H9 (cell line): ENCODE results near the gene PSAPL1. TPM values are rescaled to one million over a fixed set of nuclear protein-coding genes. Genes with fewer than 3 reads are reported as not detected.

Experiments used
- DNase-seq: peaks from one replicate; pipeline ENCODE4 v3.0.0-alpha.2; 2017
- H2AFZ ChIP-seq: one replicate; pipeline ENCODE4 v1.6.1; 2013; ENCODE audit warnings: mild to moderate bottlenecking, low read length, control low read depth, moderate library complexity
- H2AK5ac ChIP-seq: 2 replicates; pipeline ENCODE4 v1.6.1; 2013; ENCODE audit warnings: low read length, control low read depth, mixed read lengths; ENCODE audit not compliant: insufficient read length
- H2BK120ac ChIP-seq: one replicate; pipeline ENCODE4 v1.6.1; 2013; ENCODE audit warnings: low read depth, mild to moderate bottlenecking, low read length, control low read depth, inconsistent platforms; ENCODE audit not compliant: poor library complexity, severe bottlenecking
- H2BK12ac ChIP-seq: 2 replicates; pipeline ENCODE4 v1.6.1; 2013; ENCODE audit warnings: low read length, control low read depth, mixed read lengths, low read depth; ENCODE audit not compliant: insufficient read length
- H2BK15ac ChIP-seq: 2 replicates; pipeline ENCODE4 v1.6.1; 2013; ENCODE audit warnings: low read depth, low read length, control low read depth
- H2BK20ac ChIP-seq: one replicate; pipeline ENCODE4 v1.6.1; 2013; ENCODE audit warnings: low read depth, mild to moderate bottlenecking, low read length, control low read depth, inconsistent platforms; ENCODE audit not compliant: poor library complexity, severe bottlenecking
- H2BK5ac ChIP-seq: 2 replicates; pipeline ENCODE4 v1.6.1; 2013; ENCODE audit warnings: low read length, control low read depth, mixed read lengths; ENCODE audit not compliant: insufficient read length
- H3K14ac ChIP-seq: 2 replicates; pipeline ENCODE4 v1.6.1; 2013; ENCODE audit warnings: low read length, control low read depth; ENCODE audit not compliant: insufficient read depth
- H3K18ac ChIP-seq: 2 replicates; pipeline ENCODE4 v1.6.1; 2013; ENCODE audit warnings: low read depth, mild to moderate bottlenecking, mixed read lengths, low read length, control low read depth; ENCODE audit not compliant: insufficient read length
- H3K23ac ChIP-seq: 2 replicates; pipeline ENCODE4 v1.6.1; 2013; ENCODE audit warnings: low read length, control low read depth, mixed read lengths, low read depth; ENCODE audit not compliant: insufficient read length
- H3K23me2 ChIP-seq: 2 replicates; pipeline ENCODE4 v1.6.1; 2013; ENCODE audit warnings: low read depth, mild to moderate bottlenecking, mixed read lengths, low read length, control low read depth; ENCODE audit not compliant: insufficient read length, poor library complexity, severe bottlenecking
- H3K27ac ChIP-seq: 2 replicates; pipeline ENCODE4 v1.5.1; 2013; ENCODE audit warnings: low read length, control low read depth, mixed read lengths, low read depth; ENCODE audit not compliant: insufficient read length
- H3K27me3 ChIP-seq: 2 replicates; pipeline ENCODE4 v1.6.1; 2013; ENCODE audit warnings: low read length, control low read depth, inconsistent platforms; ENCODE audit not compliant: insufficient read depth
- H3K4ac ChIP-seq: 2 replicates; pipeline ENCODE4 v1.6.1; 2013; ENCODE audit warnings: low read depth, mild to moderate bottlenecking, control low read depth, inconsistent platforms, low read length, moderate library complexity
- H3K4me1 ChIP-seq: 2 replicates; pipeline ENCODE4 v1.6.1; 2013; ENCODE audit warnings: low read length, control low read depth, inconsistent platforms; ENCODE audit not compliant: insufficient read depth
- H3K4me2 ChIP-seq: 2 replicates; pipeline ENCODE4 v1.6.1; 2013; ENCODE audit warnings: low read length, control low read depth, mixed read lengths; ENCODE audit not compliant: insufficient read length, insufficient read depth
- H3K56ac ChIP-seq: 2 replicates; pipeline ENCODE4 v1.6.1; 2013; ENCODE audit warnings: low read depth, mild to moderate bottlenecking, mixed read lengths, low read length, control low read depth; ENCODE audit not compliant: insufficient read length
- H3K79me1 ChIP-seq: 2 replicates; pipeline ENCODE4 v1.6.1; 2013; ENCODE audit warnings: low read depth, mild to moderate bottlenecking, moderate library complexity, low read length, control low read depth, inconsistent platforms; ENCODE audit not compliant: insufficient read depth, poor library complexity, severe bottlenecking
- H3K79me2 ChIP-seq: 2 replicates; pipeline ENCODE4 v1.6.1; 2013; ENCODE audit warnings: low read length, control low read depth, inconsistent platforms; ENCODE audit not compliant: insufficient read depth
- H3K9ac ChIP-seq: 2 replicates; pipeline ENCODE4 v1.6.1; 2013; ENCODE audit warnings: low read length, control low read depth, mixed read lengths; ENCODE audit not compliant: insufficient read length; ENCODE audit errors: extremely low read depth
- H3K9me3 ChIP-seq: one replicate; pipeline ENCODE4 v1.6.1; 2013; ENCODE audit warnings: low read depth, low read length, inconsistent platforms; ENCODE audit not compliant: control insufficient read depth
- H3T11ph ChIP-seq: one replicate; pipeline ENCODE4 v1.6.1; 2013; ENCODE audit warnings: mild to moderate bottlenecking, low read length, control low read depth, inconsistent platforms
- H4K20me1 ChIP-seq: one replicate; pipeline ENCODE4 v1.6.1; 2013; ENCODE audit not compliant: control insufficient read depth, insufficient read length, insufficient read depth
- H4K5ac ChIP-seq: 2 replicates; pipeline ENCODE4 v1.6.1; 2013; ENCODE audit warnings: low read depth, mild to moderate bottlenecking, mixed read lengths, low read length, control low read depth; ENCODE audit not compliant: insufficient read length
- H4K8ac ChIP-seq: replicated peaks from 2 replicates; pipeline ENCODE4 v1.6.1; 2013; ENCODE audit warnings: low read length, control low read depth, mixed read lengths, low read depth; ENCODE audit not compliant: insufficient read length
- H4K91ac ChIP-seq: 2 replicates; pipeline ENCODE4 v1.6.1; 2013; ENCODE audit warnings: low read depth, mild to moderate bottlenecking, moderate library complexity, mixed read lengths, low read length, control low read depth; ENCODE audit not compliant: insufficient read length
- H3K27ac Mint-ChIP-seq, 3 experiments: 2 replicates in 2 of 3; 3 replicates in 1 of 3; pipeline ENCODE4 v1.8.0; 2020 to 2021; ENCODE audit warnings: mixed read lengths in 3 of 3, mild to moderate bottlenecking in 1 of 3, moderate library complexity in 1 of 3
- H3K27me3 Mint-ChIP-seq: 2 replicates; pipeline ENCODE4 v1.8.0; 2021; ENCODE audit warnings: low read depth, mild to moderate bottlenecking, moderate library complexity, mixed read lengths
- H3K36me3 Mint-ChIP-seq, 3 experiments: 2 replicates in 2 of 3; 3 replicates in 1 of 3; pipeline ENCODE4 v1.8.0; 2020 to 2021; ENCODE audit warnings: low read depth in 3 of 3, mixed read lengths in 3 of 3; ENCODE audit not compliant: insufficient read depth in 1 of 3
- H3K4me1 Mint-ChIP-seq, 2 experiments: 2 replicates each; pipeline ENCODE4 v1.8.0; 2020; ENCODE audit warnings: mixed read lengths in 2 of 2
- H3K4me3 Mint-ChIP-seq, 2 experiments: 2 replicates in 1 of 2; 3 replicates in 1 of 2; pipeline ENCODE4 v1.8.0; 2020 to 2021; ENCODE audit warnings: mild to moderate bottlenecking in 2 of 2, mixed read lengths in 2 of 2, moderate library complexity in 1 of 2
- H3K9me3 Mint-ChIP-seq, 2 experiments: 2 replicates in 1 of 2; 3 replicates in 1 of 2; pipeline ENCODE4 v1.8.0; 2020; ENCODE audit warnings: mild to moderate bottlenecking in 2 of 2, mixed read lengths in 2 of 2, moderate library complexity in 1 of 2
- WGBS: extraction: QIAGEN DNeasy Blood & Tissue Kit; methylation state at CpG from one replicate; pipeline ENCODE4 v1.1.7; 2013; ENCODE audit warnings: missing lambda C conversion rate, low lambda C conversion rate, mixed read lengths; ENCODE audit not compliant: insufficient read length; ENCODE audit errors: extremely low coverage; 5-methylcytosine and 5-hydroxymethylcytosine counted together
- total RNA-seq: library from RNA; stranded (reverse); gene quantifications from 2 replicates; pipeline ENCODE4 v1.2.1, GENCODE V29; 2021
- TF ChIP-seq, protein P1 (sequence below): fragments of 200-600 bp; sonication (generic); conservative IDR thresholded peaks from 3 replicates; pipeline ENCODE4 v1.8.0; 2021; ENCODE audit warnings: antibody characterized with exemption, mild to moderate bottlenecking

The PSAPL1 gene
- total RNA-seq, 1 experiment from 2014 or later: 0.04 TPM

DNA sequence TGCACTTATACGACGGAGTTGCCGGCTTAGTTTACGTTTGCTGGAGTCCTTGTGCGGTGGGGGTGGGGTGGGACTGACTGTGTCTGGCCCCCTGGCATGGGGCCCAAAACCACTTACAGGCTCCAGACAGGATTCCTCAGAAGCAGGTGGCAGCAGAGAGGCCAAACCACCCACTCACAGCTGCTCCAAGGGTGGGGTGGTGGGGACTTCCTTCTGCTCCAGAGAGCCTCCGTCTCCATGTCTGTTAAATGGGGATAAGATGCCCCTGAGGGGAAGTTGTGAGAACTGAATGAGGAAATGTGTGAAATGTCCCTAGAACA lies 36.7 kb downstream of the PSAPL1 start:
- H2BK5ac ChIP-seq: no peak overlapping the region
- no peak overlapping the region for H2BK12ac ChIP-seq
- no peak overlapping the region for H4K5ac ChIP-seq
- H2BK20ac ChIP-seq: no peak overlapping the region
- no peak overlapping the region for H2AK5ac ChIP-seq
- H4K91ac ChIP-seq: no peak overlapping the region
- no peak overlapping the region for H3K4me3 Mint-ChIP-seq
- peaks cover 2 to 9% of the 10 kb centered on the region in 2 experiments; a peak in 3 of 4 replicates for H3K4me1 Mint-ChIP-seq
- no peaks in the 10 kb centered on the region; the same call in 1 of the 2 replicates for H3K27me3 ChIP-seq
- DNase-seq: no peak
- H3K36me3 Mint-ChIP-seq: no peaks in the 10 kb centered on the region
- H3K27ac ChIP-seq: no peak overlapping the region
- no peak overlapping the region for H3K18ac ChIP-seq
- TF ChIP-seq, protein P1, sequence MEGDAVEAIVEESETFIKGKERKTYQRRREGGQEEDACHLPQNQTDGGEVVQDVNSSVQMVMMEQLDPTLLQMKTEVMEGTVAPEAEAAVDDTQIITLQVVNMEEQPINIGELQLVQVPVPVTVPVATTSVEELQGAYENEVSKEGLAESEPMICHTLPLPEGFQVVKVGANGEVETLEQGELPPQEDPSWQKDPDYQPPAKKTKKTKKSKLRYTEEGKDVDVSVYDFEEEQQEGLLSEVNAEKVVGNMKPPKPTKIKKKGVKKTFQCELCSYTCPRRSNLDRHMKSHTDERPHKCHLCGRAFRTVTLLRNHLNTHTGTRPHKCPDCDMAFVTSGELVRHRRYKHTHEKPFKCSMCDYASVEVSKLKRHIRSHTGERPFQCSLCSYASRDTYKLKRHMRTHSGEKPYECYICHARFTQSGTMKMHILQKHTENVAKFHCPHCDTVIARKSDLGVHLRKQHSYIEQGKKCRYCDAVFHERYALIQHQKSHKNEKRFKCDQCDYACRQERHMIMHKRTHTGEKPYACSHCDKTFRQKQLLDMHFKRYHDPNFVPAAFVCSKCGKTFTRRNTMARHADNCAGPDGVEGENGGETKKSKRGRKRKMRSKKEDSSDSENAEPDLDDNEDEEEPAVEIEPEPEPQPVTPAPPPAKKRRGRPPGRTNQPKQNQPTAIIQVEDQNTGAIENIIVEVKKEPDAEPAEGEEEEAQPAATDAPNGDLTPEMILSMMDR: no peak
- H3K79me2 ChIP-seq: no peaks in the 10 kb centered on the region
- H2AFZ ChIP-seq: no peak overlapping the region
- no peak overlapping the region for H3T11ph ChIP-seq
- H3K27ac Mint-ChIP-seq: no peak overlapping the region
- no peak overlapping the region for H3K4me2 ChIP-seq
- no peak overlapping the region for H3K4ac ChIP-seq
- H3K4me1 ChIP-seq: no peaks in the 10 kb centered on the region
- peaks cover 39% of the 10 kb centered on the region for H3K27me3 Mint-ChIP-seq
- no peak overlapping the region for H3K23ac ChIP-seq
- H3K79me1 ChIP-seq: no peaks in the 10 kb centered on the region
- WGBS: no CpG with 5 or more reads among the region's 6 CpGs
- no peak overlapping the region for H3K14ac ChIP-seq
- no peaks in the 10 kb centered on the region for H4K20me1 ChIP-seq
- no peak overlapping the region for H3K56ac ChIP-seq
- no peak overlapping the region for H4K8ac ChIP-seq
- H2BK120ac ChIP-seq: no peak overlapping the region
- no peak overlapping the region; the same call in 1 of the 2 replicates for H2BK15ac ChIP-seq
- no peaks in the 10 kb centered on the region; a peak in 2 of 5 replicates for H3K9me3 Mint-ChIP-seq
- no peaks in the 10 kb centered on the region for H3K23me2 ChIP-seq
- H3K9ac ChIP-seq: no peak overlapping the region
- H3K9me3 ChIP-seq: no peaks in the 10 kb centered on the region
